ENCODE data around the gene ADCY5. TPM values are rescaled to one million over a fixed set of nuclear protein-coding genes. Genes with fewer than 3 reads are reported as not detected.
"Not testable (repeated sequence)": the region's sequence is repeated elsewhere in the genome, so short reads cannot be mapped to it uniquely, and the experiment has no call there.

ADCY5 gene
- 0.07 and 0.28 TPM in 2 replicates for total RNA-seq

- no peak for DNase-seq (ENCODE audit: low read depth, low spot score)
These were observed at the start of gene ADCY5 for GRCh38 chr3:123448536-123449101. Gene ADCY5, minus strand, starts transcription at chr3:123449090. Its CDS starts 545 bp downstream, at chr3:123448545.

- no peak for DNase-seq (ENCODE audit: low read depth, low spot score)
These were observed 45.0 kb upstream of the ADCY5 start for GRCh38 chr3:123493912-123494311.

- no peak for DNase-seq (ENCODE audit: low read depth, low spot score)
These were observed 43.2 kb upstream of the ADCY5 start for GRCh38 chr3:123491966-123492587.

GRCh38 chr3:123489400-123490004, 40.6 kb upstream of the ADCY5 start:
- DNase-seq (ENCODE audit: low read depth, low spot score), result peak; percentile 11

GRCh38 chr3:123488645-123489347, 39.9 kb upstream of the ADCY5 start:
- DNase-seq (ENCODE audit: low read depth, low spot score), result no peak

GRCh38 chr3:123487063-123487462, 38.2 kb upstream of the ADCY5 start:
- DNase-seq (ENCODE audit: low read depth, low spot score), result not testable (repeated sequence)

GRCh38 chr3:123486460-123486859, 37.6 kb upstream of the ADCY5 start:
- no peak for DNase-seq (ENCODE audit: low read depth, low spot score)

GRCh38 chr3:123485551-123485950, 36.7 kb upstream of the ADCY5 start:
- DNase-seq (ENCODE audit: low read depth, low spot score), result no peak

- DNase-seq (ENCODE audit: low read depth, low spot score), result no peak
These were observed 34.3 kb upstream of the ADCY5 start for GRCh38 chr3:123483146-123483545.

- no peak for DNase-seq (ENCODE audit: low read depth, low spot score)
These were observed 33.0 kb upstream of the ADCY5 start for GRCh38 chr3:123481722-123482457.

GRCh38 chr3:123481071-123481470, 32.2 kb upstream of the ADCY5 start:
- DNase-seq (ENCODE audit: low read depth, low spot score), result no peak

- DNase-seq (ENCODE audit: low read depth, low spot score), result no peak
These were observed 31.5 kb upstream of the ADCY5 start for GRCh38 chr3:123480428-123480827.

GRCh38 chr3:123479891-123480290, 31.0 kb upstream of the ADCY5 start:
- DNase-seq (ENCODE audit: low read depth, low spot score), result no peak

GRCh38 chr3:123478314-123478713, 29.4 kb upstream of the ADCY5 start:
- DNase-seq (ENCODE audit: low read depth, low spot score), result no peak

GRCh38 chr3:123476967-123477750, 28.3 kb upstream of the ADCY5 start:
- DNase-seq (ENCODE audit: low read depth, low spot score), result no peak

GRCh38 chr3:123475786-123476185, 26.9 kb upstream of the ADCY5 start:
- DNase-seq (ENCODE audit: low read depth, low spot score), result no peak

- no peak for DNase-seq (ENCODE audit: low read depth, low spot score)
These were observed 22.2 kb upstream of the ADCY5 start for GRCh38 chr3:123471106-123471505.

- DNase-seq (ENCODE audit: low read depth, low spot score), result no peak
These were observed 20.6 kb upstream of the ADCY5 start for GRCh38 chr3:123469323-123469995.

GRCh38 chr3:123467046-123467445, 18.2 kb upstream of the ADCY5 start:
- DNase-seq (ENCODE audit: low read depth, low spot score), result no peak

GRCh38 chr3:123464211-123464610, 15.3 kb upstream of the ADCY5 start:
- DNase-seq (ENCODE audit: low read depth, low spot score), result no peak
